Left ventricle myocardium inferior (tissue), 1 donor: ENCODE measurements around the gene BCAS1. TPM values are rescaled to one million over a fixed set of nuclear protein-coding genes. Genes with fewer than 3 reads are reported as not detected.

Experiments used
- DNase-seq: peaks from one replicate; pipeline ENCODE4 v3.0.0-alpha.2; 2020
- H3K27ac ChIP-seq: fragments of 200-600 bp; replicated peaks from 2 replicates; pipeline ENCODE4 v1.8.0; 2021
- H3K27me3 ChIP-seq: fragments of 200-600 bp; 2 replicates; pipeline ENCODE4 v1.8.0; 2021; ENCODE audit warnings: low read depth
- H3K36me3 ChIP-seq: fragments of 200-600 bp; 2 replicates; pipeline ENCODE4 v1.8.0; 2021
- H3K4me1 ChIP-seq: fragments of 200-600 bp; 2 replicates; pipeline ENCODE4 v1.8.0; 2021
- H3K4me3 ChIP-seq: fragments of 200-600 bp; 2 replicates; pipeline ENCODE4 v1.8.0; 2021; ENCODE audit warnings: mild to moderate bottlenecking, moderate library complexity
- H3K9me3 ChIP-seq: fragments of 200-600 bp; replicated peaks from 2 replicates; pipeline ENCODE4 v1.8.0; 2021
- CTCF ChIP-seq: fragments of 200-600 bp; IDR thresholded peaks from 2 replicates; pipeline ENCODE4 v1.8.0; 2021; ENCODE audit warnings: antibody characterized with exemption, mild to moderate bottlenecking, borderline replicate concordance
- intact Hi-C: fragments of 100-400 bp; cut with micrococcal nuclease; formaldehyde crosslinking; loops from one replicate; pipeline ENCODE4 v1.11.0; 2022
- total RNA-seq: library from RNA; stranded (reverse); fragmentation: NEBNext Ultra II Directional; extraction: Animal tissue kit (Norgen Biotek cat#: 25700); gene quantifications from one replicate; pipeline ENCODE4 v1.2.1, GENCODE V29; 2021
- donor health status: DM: no; HTN: yes; CAD: no; lungs with severe emphysema.

Gene BCAS1
- total RNA-seq, 1 donor from 2014 or later: not detected

- TF ChIP-seq CTCF: peak; percentile 72
- Histone ChIP-seq H3K9me3 (no peaks in the 10 kb centered on the region), H3K36me3 (no peaks in the 10 kb centered on the region), H3K4me3 (peak overlapping the region; percentile 46), H3K27me3 (no peaks in the 10 kb centered on the region), H3K27ac (no peak overlapping the region), H3K4me1 (peaks cover 53% of the 10 kb centered on the region)
- intact Hi-C loops: loop anchor here (5.0 to 10.0 kb wide), 2 partner anchors 121 to 366 kb away; no protein-coding TSS in a partner anchor
- no peak for DNase-seq
Observed at GRCh38 chr20:53943522-53944291, 126.7 kb downstream of the BCAS1 start.

GRCh38 chr20:53942973-53943372, 127.4 kb downstream of the BCAS1 start:
- H3K27ac ChIP-seq: no peak overlapping the region
- H3K36me3 ChIP-seq: no peaks in the 10 kb centered on the region
- H3K27me3 ChIP-seq: no peaks in the 10 kb centered on the region
- H3K9me3 ChIP-seq: no peaks in the 10 kb centered on the region
- H3K4me1 ChIP-seq: peaks cover 54% of the 10 kb centered on the region
- no peak for TF ChIP-seq CTCF
- intact Hi-C loops: loop anchor here (5.0 to 10.0 kb wide), 2 partner anchors 122 to 366 kb away; no protein-coding TSS in a partner anchor
- H3K4me3 ChIP-seq: no peak overlapping the region
- no peak for DNase-seq

- H3K9me3 ChIP-seq: no peaks in the 10 kb centered on the region
- no peaks in the 10 kb centered on the region for H3K36me3 ChIP-seq
- TF ChIP-seq CTCF: no peak
- intact Hi-C loops: loop anchor here (5.0 to 10.0 kb wide), 2 partner anchors 122 to 365 kb away; no protein-coding TSS in a partner anchor
- no peak overlapping the region for H3K27ac ChIP-seq
- DNase-seq: no peak
- H3K4me1 ChIP-seq: peaks cover 54% of the 10 kb centered on the region
- H3K27me3 ChIP-seq: no peaks in the 10 kb centered on the region
- no peak overlapping the region for H3K4me3 ChIP-seq
Observed at GRCh38 chr20:53942472-53942816, 128.0 kb downstream of the BCAS1 start.

DNA sequence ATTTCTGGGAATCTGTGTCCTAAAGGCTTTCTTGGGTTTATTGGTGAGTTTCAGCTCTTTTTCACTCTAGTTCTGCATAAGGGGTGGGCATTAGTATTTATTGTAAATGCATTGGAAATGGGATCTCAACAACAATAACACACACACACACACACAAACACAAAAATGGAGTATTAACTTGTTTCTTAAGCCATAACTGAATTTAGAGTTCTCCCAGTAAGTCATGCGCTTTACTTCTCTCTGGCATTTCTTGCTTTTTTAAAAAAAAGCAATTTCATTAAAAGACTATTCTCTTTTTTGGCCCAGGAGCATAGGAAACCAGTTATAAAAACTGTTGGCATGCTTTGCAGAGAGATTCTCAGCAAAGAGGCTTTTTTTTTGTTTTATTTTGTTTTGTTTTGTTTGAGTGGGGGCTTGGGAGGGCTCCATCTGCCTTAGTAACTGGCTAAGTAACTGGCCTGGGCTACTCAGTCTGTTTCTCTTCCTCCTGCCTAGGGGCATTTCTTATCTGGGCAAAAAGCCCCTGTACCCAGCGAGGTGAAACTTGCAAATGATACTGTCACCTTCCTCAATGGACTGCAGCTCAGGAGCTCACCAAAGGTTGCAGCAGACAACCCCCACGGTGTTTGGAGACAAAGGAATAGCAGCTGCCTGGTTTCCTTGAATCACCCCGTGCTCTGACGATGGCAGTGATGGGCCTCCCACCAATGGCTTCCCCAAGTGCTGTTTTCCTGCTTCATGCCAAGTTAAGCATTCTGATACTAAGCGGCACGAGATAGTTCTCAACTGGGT, 128.5 kb downstream of the BCAS1 start:
- H3K27me3 ChIP-seq: no peaks in the 10 kb centered on the region
- intact Hi-C loops: loop anchor here (5.0 to 10.0 kb wide), 2 partner anchors 123 to 365 kb away; no protein-coding TSS in a partner anchor
- H3K9me3 ChIP-seq: no peaks in the 10 kb centered on the region
- no peak for DNase-seq
- H3K27ac ChIP-seq: peak overlapping the region; percentile 87
- peak overlapping the region; percentile 29 for H3K4me3 ChIP-seq
- H3K4me1 ChIP-seq: peaks cover 54% of the 10 kb centered on the region
- no peak for TF ChIP-seq CTCF
- no peaks in the 10 kb centered on the region for H3K36me3 ChIP-seq

GRCh38 chr20:53940907-53941545, 129.4 kb downstream of the BCAS1 start:
- Histone ChIP-seq H3K36me3 (no peaks in the 10 kb centered on the region), H3K9me3 (no peaks in the 10 kb centered on the region), H3K27me3 (no peaks in the 10 kb centered on the region), H3K4me1 (peaks cover 54% of the 10 kb centered on the region), H3K4me3 (peak overlapping the region; percentile 29), H3K27ac (peak overlapping the region; percentile 87)
- DNase-seq: peak; percentile 37
- intact Hi-C loops: loop anchor here (5.0 to 10.0 kb wide), 2 partner anchors 124 to 364 kb away; no protein-coding TSS in a partner anchor
- TF ChIP-seq CTCF: no peak
